ENCODE data around the gene CASZ1.

DNA sequence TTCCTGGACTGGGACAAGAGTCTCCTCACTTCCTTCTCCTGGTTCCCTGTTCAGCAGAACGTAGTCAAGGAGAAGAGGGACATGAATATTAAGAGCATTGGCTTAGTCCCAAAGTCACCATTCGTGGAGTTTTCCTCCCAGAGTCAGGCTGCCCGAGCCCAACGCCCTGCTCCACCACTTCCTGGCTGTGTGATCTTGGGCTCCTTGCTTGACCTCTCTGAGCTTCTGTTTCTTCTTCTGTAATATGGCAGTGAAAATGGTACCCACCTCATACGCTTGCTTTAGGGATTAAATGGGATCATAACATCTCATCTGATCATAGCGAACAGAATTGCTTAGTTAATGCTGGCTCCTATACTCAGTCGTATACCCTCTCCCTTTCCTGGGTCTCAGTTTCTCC, 12.0 kb upstream of the CASZ1 start:
- TF ChIP-seq, protein P1, sequence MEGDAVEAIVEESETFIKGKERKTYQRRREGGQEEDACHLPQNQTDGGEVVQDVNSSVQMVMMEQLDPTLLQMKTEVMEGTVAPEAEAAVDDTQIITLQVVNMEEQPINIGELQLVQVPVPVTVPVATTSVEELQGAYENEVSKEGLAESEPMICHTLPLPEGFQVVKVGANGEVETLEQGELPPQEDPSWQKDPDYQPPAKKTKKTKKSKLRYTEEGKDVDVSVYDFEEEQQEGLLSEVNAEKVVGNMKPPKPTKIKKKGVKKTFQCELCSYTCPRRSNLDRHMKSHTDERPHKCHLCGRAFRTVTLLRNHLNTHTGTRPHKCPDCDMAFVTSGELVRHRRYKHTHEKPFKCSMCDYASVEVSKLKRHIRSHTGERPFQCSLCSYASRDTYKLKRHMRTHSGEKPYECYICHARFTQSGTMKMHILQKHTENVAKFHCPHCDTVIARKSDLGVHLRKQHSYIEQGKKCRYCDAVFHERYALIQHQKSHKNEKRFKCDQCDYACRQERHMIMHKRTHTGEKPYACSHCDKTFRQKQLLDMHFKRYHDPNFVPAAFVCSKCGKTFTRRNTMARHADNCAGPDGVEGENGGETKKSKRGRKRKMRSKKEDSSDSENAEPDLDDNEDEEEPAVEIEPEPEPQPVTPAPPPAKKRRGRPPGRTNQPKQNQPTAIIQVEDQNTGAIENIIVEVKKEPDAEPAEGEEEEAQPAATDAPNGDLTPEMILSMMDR (IDR thresholded peaks at IDR 0.05), result no peak
- no peak for TF ChIP-seq POLR2AphosphoS5 (IDR thresholded peaks at IDR 0.05)
